Midbrain (tissue), 1 donor: ENCODE data around the gene ITIH2.
"Not testable (repeated sequence)": the region's sequence is repeated elsewhere in the genome, so short reads cannot be mapped to it uniquely, and the experiment has no call there.

Experiments
- DNase-seq: peaks from one replicate; lab custom pipeline; 2025; lab: John Stamatoyannopoulos, UW

Gene ITIH2

DNA sequence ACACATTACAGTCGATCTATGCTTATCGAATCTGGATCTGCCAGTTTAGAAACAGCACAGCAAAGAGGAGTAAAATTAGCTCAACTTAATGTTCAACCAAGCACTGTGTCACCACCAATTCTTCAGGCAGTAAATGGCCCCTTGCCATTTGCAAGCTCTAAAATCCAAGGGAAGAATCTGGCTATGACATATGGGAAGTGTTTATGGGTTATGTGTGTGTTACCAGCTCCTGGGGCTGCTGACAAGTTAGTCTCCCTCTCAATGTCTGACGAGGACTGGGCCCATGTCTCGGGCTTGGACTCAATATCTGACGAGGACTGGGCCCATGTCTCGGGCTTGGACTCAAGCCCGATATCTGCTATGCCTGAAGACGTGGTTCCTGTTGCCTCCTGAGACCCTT lies 5.7 kb upstream of the ITIH2 start:
- DNase-seq, result no peak

- no peak for DNase-seq
Observed at GRCh38 chr10:7700577-7701125, 2.5 kb upstream of the ITIH2 start.

- no peak for DNase-seq
Observed at GRCh38 chr10:7701158-7701742, 1.9 kb upstream of the ITIH2 start.

DNA sequence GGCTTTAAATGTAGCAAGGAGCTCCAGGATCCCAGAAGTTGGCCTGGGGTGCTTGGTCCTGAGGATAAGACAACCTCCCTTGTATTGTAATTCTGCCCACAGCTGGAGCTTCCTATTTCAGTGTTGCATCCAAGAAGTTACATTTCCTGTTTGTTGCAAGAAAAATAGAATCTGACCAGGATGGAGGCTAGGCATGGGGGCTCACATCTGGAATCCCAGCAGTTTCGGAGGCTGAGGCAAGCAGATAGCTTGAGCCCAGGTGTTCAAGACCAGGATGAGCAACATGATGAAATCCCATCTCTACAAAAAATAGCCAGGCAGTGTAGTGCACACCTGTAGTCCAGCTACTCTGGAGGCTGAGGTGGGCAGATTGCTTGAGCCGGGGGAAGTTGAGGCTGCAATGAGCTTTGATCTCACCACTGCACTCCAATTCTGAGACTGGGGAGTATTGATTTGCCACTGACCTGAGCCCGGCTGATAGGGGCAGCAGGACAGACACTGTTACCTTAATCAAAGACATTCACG lies 766 bp upstream of the ITIH2 start:
- DNase-seq, result no peak

- DNase-seq, result no peak
Observed at GRCh38 chr10:7704071-7705016, 1.2 kb downstream of the ITIH2 start.

GRCh38 chr10:7705341-7705740 lies 2.2 kb downstream of the ITIH2 start:
- DNase-seq, result no peak

- no peak for DNase-seq
Observed at GRCh38 chr10:7706534-7707073, 3.5 kb downstream of the ITIH2 start.

GRCh38 chr10:7707102-7707501 lies 4.0 kb downstream of the ITIH2 start:
- no peak for DNase-seq

GRCh38 chr10:7707858-7708622 lies 4.9 kb downstream of the ITIH2 start:
- DNase-seq, result no peak

DNA sequence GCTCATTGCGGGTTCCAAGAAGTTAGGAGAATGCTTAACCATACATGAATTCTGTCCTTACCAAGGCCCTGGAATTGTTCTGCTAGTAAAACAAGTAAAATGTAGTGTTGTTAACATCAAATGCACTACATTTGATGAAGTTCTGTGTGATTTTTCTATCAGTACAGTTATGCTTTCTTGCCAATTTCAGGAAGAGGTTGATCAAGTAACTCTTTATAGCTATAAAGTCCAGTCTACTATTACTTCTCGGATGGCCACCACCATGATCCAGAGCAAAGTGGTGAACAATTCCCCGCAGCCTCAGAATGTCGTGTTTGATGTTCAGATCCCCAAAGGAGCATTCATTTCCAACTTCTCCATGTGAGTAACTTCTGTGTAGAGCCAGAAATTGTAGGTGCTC lies 5.7 kb downstream of the ITIH2 start:
- DNase-seq, result no peak

DNA sequence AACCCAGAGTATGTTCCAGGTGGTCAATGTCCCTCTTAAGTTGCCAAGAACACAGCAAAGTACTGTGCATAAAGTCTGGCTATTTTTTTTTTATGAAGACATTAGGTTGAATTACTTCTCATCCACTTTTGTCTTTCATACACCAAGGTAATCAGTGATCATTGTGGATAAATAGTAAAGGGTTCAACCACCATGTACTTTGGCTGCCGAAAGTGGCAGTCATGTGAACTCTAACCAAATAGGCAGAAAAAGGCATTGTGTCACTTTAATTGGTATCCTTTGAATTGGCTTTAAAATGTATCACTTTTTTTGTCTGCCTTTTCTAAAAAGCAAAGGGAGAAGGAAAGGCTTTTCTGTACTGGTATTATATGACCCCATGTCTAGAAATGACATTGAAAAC lies 7.3 kb downstream of the ITIH2 start:
- DNase-seq, result no peak

DNA sequence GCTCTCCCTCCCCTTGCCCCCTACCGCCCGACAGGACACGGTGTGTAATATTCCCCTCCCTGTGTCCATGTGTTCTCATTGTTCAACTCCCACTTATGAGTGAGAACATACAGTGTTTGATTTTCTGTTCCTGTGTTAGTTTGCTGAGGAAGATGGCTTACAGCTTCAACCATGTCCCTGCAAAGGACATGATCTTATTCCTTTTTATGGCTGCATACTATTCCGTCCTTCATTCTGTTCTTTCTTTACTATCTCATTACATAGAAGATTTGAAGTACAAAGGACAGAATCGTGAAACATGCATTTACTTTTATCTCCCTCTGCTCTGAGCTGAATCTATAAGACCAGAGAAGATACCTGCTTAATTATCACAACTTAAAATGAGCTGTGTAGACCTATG lies 8.0 kb downstream of the ITIH2 start:
- DNase-seq, result not testable (repeated sequence)

- no peak for DNase-seq
Observed at GRCh38 chr10:7715515-7715914, 12.4 kb downstream of the ITIH2 start.

GRCh38 chr10:7717767-7718166 lies 14.7 kb downstream of the ITIH2 start:
- no peak for DNase-seq

DNA sequence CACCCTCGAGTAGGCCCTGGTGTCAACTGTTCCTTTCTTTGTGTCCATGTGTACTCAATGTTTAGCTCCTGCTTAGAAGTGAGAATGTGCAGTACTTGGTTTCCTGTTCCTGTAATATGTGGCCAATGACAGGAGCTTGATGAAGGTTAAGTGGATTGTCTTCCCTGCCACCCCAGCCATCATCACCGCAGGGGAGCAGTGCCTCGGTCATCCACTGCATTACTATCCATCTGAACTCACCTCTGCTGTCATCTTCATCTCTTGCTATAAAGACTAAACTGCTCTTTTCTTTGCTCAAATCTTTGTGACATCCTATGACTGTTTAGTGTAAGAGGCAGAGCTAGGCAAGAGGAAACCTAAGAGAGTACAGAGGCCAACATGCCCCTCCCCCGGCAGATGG lies 15.6 kb downstream of the ITIH2 start:
- DNase-seq, result no peak

GRCh38 chr10:7720478-7720877 lies 17.4 kb downstream of the ITIH2 start:
- no peak for DNase-seq

- DNase-seq, result no peak
Observed at GRCh38 chr10:7722927-7723529, 19.9 kb downstream of the ITIH2 start.

GRCh38 chr10:7734821-7735220 lies 31.7 kb downstream of the ITIH2 start:
- DNase-seq, result no peak

DNA sequence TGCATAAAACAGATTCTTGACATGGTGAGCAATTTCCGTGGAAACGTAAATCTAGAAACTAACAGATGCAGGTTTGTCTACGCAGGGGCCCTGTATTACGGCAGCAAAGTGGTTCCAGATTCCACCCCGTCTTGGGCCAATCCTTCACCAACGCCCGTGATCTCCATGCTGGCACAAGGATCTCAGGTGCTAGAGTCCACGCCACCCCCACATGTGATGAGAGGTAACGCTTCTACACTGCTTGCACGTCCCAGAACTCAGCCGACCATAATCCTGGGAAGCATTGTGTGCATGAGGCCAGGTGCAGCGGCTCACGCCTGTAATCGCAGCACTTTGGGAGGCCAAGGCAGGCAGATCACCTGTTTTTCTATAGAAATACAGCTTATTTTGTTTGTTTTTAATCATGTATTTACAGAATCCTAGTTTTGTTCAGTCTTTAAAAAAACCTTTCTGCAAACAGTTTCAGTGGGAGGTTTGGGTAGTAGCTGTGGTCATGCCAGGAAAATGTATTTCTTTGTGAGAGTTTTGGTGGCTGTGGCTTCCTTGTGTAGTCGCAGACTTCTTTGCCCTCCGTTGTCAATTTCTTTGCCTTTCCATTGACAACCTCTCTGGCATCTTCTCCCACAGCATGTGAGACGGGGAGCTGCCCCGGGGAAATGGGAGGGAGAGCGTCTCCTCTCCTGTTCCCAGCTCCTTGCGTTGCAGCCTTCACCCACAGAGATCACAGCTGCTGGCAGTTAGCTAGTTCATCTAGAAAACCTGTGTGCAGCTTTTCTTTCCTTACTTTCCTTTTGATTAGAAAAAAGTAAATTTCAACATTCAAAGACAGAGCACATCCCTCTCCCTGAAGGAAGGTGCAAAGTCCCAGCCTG lies 35.7 kb downstream of the ITIH2 start:
- no peak for DNase-seq

- DNase-seq, result no peak
Observed at GRCh38 chr10:7744307-7744706, 41.2 kb downstream of the ITIH2 start.
